NCI-H526 treated with DMSO at 0.1 percent for 48 hours (cell line): ENCODE results near the gene TIMM17A.
A peak's percentile ranks its signal among the peaks of the same experiment; 100 is the strongest.
"Not testable (repeated sequence)": the region's sequence is repeated elsewhere in the genome, so short reads cannot be mapped to it uniquely, and the experiment has no call there.

Source experiments
- DNase-seq: peaks from one replicate; lab custom pipeline; 2025; lab: John Stamatoyannopoulos, UW

Gene TIMM17A

DNA sequence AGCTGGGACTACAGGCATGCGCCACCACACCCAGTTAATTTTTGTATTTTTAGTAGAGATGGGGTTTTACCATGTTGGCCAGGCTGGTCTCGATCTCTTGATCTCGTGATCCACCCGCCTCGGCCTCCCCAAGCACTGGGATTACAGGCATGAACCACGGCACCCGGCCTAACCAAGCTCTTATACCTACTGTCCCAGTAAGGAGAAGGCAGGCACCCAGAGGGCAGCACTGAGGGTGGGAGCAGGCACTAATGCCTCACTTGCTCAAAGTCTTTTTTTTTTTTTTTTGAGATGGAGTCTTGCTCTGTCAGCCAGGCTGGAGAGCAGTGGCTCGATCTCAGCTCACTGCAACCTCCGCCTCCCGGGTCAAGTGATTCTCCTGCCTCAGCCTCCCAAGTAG, 15.0 kb upstream of the TIMM17A start:
- DNase-seq, result not testable (repeated sequence)

DNA sequence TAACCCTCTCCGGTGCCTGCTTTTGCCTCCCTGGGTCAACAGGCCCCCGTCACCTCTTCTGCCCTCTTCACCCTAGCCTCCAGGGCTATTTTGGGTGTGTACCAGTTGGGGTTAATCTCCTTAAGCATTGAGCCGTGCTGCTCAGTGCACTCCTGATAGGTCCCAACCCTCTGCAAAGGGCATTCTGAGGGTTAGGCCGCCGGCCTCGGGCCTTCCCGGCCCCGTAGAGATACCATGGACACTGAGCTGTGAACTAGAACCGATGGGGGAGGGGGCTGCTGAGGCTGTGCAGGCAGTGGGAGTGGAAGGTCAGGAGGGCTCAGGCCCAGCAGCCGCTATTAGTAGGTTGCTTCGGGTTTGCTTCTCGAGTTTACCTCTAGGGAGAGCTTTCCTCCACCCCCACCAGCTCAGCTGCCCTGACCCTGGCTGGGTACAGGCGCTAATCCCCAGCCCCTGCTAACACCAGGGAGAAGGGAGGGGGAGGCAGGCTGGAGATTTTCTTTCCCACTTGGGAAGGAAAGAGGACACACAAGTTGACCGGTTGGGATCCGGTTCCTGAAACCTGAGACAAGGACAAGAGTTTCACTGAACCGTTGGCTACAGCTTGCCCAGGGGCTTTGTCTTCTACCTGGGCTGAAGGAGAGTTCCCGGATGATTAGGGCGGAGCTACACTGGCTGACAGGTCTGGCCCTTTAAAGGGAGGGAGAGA, 13.7 kb upstream of the TIMM17A start:
- DNase-seq, result no peak

DNA sequence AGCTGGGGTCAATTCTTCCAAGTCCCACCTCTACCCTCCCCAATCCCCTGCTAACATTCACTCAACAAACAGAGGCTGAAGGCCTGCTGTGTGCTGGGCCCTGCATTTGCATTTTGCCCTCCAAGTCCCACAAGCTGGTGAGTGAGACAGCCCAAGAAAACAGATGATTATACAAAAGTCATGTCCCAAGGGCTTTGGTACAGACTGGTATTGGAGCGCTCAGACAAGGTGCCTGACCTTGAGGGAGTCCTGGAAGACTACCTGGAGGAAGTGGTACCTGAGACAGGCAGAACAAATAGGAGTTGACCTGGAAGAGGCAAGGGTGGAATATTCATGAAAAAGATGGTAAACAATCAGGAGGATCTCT, 13.2 kb upstream of the TIMM17A start:
- no peak for DNase-seq

DNA sequence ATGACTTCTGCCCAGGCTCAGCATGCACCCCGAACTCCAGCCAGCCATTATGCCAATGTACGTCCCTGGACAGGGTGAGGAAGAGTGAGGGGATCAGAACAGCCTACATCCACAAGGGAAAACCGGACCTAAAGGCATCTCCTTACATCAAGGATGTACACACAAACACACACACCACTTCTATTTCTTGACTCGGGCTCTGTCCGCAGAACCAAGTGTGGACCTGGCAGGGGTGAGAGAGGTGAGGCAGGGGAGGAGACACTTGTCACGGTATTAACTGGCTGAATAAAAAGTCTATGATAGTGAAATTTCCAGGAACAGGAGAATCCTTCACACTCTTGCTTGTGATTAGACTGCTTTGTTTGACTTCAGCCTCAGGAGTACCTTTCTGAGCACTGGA, 11.3 kb upstream of the TIMM17A start:
- DNase-seq, result no peak

DNA sequence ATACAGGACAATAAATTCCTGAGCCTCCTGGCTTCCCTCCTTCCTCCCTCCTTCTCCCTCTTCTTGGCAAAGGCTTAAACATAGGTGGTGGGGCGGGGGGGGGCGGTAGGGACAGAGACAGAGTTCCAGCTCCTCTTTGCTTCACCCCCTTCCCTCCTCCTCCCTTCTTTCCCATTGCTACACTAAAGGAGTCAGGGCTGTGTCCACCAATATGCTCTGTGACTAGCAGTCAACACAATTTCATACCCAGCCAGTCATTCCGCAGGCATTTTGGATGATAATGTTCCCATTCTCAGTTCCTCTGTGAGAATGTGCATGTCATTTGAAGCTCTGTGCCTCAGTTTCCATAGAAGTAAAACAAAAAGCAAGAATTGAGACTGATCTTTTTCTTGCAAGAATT, 10.7 kb upstream of the TIMM17A start:
- no peak for DNase-seq

DNA sequence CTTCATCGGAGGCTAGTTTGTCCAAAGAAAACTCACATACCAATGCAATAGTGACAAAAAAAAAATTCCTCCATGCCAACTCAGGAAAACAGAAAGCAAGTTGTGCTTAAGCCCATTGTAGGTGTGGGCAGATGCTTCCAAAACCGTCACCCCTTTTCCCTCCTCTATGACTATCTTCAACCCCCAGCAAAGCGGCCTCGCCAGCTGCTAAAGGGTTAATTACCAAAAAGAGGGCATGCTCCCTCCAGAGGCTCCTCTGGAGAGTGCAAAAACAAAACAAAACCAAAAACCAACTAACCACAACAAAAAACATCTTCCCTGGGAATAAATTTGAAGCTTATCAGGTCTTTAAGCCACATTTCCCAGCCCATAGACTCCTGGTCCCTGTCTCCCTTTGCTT, 10.1 kb upstream of the TIMM17A start:
- DNase-seq, result no peak

DNA sequence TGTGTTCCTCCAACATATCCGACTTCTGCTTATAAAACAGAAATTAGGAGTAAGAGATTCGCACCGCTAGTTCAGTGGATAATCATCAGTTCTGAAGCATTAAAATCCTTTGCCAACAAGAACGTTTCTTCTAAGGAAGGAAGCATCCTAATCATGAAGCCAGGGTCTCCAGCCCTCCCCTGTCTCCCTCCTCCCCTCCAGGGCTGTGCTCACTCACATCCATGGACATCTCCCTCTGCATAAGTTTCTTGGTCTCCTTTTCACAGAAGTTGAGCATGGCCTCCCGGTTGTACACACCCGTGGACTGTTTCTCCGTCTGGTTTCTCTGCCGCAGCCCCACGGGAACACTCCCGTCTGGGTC, 9.5 kb upstream of the TIMM17A start:
- DNase-seq, result no peak

DNA sequence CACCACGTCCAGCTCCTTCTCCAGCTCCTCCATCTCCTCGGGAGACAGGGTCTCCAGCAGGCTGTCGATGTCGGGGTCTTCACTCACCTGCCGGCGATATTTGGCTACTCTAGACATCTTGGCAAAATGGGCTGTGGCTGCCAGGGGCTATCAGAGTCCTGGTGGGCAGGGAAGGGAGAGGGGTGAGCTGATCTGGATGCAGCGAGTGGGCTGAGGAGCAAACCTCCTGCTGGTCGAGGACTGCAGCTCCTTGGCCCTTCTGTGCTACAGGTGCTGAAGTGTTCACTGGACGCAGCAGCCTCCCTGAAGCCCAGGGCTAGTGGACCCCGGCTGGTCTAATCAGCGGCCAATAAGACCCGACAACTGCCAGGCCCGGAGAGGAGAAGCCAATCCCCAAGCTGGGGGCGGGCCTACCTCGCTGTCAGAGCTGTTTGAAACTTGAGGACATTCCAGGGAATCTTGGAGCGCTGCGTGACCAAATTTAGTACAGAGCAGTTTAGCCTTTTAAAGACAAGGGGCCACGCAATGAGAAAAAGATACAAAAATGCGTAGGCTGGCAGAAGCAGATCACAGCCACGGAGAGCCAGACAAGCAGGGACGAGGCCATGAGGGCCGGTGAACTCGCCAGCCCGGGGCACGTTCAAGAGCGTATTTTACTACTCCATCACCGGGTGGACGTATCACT, 8.9 kb upstream of the TIMM17A start, which contains the start of gene LMOD1:
Gene LMOD1, minus strand, starts transcription at position 325 of the 685 bp plus-strand sequence. Its CDS starts 208 bp downstream, at position 117.
- DNase-seq, result peak; percentile 16

DNA sequence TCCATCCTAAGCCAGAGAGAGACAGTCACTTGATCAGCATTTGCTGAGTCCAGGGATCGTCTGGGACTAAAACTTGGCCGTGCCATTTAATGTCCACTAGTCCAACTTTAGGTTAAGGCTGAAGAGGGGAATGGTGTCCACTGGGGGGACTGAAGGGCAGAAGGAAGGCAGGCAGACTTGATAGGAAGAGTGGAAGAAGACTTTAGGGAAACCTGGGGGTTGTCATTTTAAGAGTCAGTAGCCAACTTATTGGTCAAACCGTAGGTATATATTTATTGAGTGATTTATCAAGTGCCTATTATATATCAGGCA, 7.7 kb upstream of the TIMM17A start:
- DNase-seq, result no peak

DNA sequence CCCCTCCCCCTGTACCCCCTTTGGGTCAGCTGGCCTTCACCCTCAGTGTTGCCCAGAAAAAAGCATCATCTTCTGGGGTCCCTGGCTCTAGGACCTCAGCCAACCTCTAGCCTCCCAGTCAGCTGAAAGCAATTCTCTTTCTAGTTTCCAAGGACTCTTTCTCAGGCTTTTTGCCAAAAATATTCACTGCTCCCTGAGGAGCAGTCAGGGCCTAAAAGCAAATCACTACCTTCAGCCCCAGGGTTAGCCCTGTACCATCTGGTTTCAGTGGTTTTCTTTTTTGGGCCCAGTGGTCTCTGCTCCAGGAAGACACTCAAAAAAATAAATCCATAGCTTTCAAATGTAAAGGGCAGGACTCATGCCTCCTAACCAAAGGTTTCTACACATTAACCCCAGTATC, 5.8 kb upstream of the TIMM17A start:
- no peak for DNase-seq

DNA sequence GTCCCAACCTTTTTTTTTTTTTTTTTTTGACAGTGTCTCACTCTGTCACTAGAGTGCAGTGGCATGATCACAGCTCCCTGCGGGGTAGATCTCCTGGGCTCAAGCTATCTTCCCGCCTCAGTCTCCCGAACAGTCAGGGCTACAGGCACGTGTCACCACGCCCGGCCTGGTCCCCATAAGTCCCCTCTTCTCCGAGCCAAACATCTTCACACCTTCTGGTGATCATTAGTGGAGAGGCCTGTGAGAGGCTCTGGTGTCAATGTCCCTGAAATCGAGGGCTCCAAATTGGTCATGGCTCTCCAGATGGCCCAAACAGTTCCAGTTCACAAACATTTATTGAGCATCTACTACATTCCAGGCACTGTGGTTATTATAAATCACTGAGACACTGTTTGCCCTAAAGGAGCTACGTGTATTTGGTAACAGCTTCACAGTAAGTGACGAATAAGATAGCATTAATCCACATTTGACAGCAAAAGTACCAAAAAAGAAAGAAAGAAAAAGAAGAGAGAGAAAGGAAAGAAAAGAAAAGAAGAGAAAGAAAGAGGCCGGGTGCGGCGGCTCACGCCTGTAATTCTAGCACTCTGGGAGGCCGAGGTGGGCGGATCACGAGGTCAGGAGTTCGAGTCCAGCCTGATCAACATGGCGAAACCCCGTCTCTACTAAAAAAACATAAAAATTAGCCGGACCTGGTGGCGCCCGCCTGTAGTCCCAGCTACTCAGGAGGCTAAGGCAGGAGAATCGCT, 867 bp upstream of the TIMM17A start:
- no peak for DNase-seq

DNA sequence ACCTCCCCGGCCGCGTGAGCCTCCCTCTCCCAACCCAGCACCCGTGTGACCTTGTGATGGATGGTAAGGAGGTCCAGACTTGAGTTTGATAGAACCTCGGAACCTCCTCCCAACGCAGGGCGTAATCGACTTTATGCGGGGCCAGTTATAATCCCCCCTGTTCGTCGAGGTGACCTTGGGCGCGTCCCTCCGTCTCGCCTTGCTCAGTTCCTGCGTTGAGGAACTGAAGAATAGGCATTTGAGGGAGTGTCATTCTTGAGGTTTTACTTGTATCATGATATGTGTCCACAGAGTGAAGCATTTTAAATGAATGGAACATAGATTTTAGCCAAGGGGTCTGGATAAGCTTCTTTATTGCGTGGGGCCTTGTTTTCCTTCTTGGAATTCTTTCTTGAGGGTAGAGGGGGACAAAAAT, 433 bp downstream of the TIMM17A start:
- DNase-seq, result no peak

DNA sequence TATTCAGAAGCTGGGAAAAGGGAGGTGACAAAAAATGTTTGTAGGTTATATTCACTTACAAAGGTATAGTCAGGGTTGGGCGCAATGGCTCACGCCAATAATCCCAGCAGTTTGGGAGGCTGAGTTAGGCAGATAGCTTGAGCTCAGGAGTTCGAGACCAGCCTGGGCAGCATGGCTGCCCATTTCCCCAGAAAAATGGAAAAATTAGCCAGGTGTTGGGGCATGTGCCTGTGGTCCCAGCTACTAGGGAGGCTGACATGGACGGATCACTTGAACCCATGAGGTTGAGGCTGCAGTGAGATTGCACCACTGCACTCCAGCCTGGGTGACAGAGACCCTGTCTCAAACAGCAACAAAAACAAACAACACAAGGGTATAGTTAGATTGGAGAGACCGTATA, 3.0 kb downstream of the TIMM17A start:
- DNase-seq, result no peak

DNA sequence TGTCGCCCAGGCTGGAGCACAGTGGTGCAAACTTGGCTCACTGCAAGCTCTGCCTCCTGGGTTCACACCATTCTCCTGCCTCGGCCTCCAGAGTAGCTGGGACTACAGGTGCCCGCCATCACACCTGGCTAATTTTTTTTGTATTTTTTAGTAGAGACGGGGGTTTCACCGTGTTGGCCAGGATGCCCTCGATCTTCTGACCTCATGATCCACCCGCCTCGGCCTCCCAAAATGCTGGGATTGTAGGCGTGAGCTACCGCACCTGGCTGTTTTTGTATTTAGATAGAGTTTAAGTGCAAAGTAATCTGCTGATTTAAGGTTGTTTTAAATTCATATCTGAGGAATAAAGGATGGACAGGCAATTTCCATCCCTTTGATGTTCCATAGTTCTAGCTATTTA, 7.1 kb downstream of the TIMM17A start:
- DNase-seq, result not testable (repeated sequence)

DNA sequence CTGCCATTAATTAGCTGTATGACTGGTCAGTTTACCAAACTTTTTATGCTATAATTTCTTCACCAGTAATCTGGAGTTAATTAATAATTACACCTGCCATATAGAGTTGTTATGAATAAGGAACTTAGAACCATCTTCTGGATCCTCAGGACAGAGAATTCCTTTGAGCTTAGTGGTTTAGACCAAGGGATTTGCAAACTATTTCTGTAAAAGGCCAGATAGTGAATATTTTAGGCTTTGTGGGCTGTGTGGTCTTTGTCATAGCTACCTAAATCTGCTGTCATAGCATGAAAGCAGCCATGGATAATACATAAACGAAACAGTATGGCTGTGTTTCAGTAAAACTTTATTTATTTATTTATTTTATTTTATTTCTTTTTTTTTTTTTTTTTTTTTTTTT, 9.0 kb downstream of the TIMM17A start:
- DNase-seq, result no peak

DNA sequence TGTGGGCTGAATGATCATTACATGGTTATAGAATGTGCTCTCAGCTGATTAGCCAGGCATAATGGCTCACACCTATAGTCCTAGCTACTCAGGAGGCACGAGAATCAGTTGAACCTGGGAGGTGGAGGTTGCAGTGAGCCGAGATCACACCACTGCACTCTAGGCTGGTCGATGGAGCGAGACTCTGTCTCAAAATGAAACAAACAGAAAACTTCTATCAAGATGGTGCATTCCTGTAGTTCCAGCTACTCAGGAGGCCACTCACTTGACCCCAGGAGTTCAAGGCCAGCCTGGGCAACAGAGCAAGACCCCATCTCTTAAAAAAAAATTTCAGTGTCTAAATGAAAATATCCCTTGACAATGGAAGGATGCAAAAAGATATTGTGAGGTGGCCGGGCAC, 10.9 kb downstream of the TIMM17A start:
- DNase-seq, result no peak

DNA sequence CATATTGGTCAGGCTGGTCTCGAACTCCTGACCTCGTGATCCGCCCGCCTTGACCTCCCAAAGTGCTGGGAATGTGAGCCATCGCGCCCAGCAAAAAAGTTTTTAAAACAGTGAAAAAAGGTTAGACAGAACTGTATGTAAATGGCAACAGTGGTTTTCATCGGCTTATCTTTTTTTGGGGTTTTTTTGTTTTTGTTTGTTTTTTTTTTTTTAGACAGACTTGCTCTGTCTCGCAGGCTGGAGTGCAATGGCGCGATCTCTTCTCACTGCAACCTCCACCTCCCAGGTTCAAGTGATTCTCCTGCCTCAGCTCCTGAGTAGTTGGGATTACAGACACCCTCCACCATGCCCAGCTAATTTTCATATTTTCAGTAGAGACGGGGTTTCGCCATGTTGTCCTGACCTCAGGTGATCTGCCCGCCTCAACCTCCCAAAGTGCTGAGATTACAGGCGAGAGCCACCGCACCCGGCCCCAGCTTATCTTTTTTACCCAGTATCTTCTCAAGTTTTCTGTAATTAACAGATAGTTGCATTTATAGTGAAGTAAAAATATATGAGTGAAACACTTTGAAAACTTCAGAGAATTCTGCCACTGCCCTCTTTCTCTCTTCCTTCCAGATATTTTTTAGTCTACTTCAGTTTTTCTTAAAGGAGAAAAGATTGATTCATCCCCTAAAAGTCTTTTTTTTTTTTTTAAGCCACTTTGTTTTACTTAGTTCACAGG, 13.1 kb downstream of the TIMM17A start:
- DNase-seq, result no peak

DNA sequence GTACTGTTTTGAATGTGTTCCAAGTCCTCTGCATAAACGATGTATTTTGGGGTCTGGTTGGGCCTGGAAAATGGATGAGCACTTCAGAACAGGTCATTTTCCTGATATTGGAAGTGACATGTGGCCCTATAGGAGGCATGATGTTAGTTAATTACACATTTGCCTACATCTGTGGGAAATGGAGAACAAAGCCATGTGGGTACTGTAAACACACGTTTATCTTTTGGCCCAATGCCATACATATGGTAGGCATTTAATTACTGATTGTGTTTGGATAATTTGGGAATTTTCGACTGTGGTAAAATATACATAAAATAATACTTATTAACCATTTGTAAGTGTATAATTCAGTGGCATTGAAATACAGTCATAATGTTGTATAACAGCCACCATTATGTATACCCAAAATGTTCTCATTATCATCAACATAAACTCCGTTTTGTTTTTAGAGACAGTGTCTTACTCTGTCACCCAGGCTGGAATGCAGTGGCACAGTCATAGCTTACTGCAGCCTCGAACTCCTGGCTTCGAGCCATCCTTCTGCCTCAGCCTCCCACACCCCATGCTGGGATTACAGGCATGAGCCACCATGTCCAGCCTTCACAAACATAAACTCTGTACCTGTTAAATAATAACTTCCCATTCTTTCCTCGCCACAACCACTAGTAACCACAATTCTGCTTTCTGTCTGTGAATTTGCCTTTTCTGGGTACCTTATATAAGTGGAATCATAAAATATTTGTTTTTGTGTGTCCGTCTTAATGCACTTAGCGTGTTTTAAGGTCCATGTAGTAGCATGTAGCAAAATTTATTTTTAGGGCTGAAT, 15.2 kb downstream of the TIMM17A start:
- DNase-seq, result no peak

DNA sequence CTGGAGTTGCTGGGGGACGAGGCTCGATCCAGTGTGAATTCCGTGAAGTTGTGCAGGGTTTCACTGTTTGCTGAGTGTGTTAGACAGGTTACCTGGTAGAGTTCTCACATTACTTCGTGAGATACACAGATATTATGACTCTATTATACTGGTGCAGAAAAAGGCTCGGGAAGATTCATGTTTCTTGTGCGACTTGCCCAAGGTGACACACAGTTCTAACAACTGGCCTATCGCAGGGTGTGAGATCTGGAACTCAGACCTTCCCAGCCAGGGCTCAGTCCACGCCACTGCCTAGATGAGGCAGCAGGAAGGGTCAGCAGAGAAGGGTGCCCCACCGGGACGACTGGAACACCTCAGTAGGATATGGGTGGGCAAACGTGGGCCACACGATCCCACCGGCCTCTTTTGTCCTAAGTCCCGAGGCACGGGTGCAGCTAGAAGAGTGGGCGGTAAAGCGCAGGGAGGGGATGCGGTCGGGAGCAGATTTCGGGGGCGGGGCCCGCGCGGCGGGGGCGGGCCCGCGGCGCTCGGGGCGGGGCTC, 26.8 kb downstream of the TIMM17A start:
- no peak for DNase-seq

DNA sequence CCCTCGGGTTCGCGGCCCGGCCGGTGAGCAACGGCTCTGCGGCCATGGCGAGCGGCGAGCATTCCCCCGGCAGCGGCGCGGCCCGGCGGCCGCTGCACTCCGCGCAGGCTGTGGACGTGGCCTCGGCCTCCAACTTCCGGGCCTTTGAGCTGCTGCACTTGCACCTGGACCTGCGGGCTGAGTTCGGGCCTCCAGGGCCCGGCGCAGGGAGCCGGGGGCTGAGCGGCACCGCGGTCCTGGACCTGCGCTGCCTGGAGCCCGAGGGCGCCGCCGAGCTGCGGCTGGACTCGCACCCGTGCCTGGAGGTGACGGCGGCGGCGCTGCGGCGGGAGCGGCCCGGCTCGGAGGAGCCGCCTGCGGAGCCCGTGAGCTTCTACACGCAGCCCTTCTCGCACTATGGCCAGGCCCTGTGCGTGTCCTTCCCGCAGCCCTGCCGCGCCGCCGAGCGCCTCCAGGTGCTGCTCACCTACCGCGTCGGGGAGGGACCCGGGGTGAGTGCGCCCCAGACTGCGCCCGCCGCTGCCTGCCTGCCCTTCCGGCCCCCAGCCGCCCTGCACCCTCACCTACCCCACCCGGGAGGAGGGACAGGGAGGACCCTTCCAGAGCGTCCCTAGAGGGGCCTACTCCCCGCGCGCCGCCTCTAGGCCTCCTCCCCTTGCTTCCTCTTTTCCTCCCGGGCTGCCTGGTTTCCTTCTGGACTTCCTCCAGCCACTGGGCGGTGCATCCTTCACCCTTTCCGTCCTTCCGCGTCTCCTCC, 27.5 kb downstream of the TIMM17A start, which contains the start of gene RNPEP:
Gene RNPEP, plus strand, starts transcription at position 26 of the 757 bp plus-strand sequence. Its CDS starts 19 bp downstream, at position 45.
- peak; percentile 47 for DNase-seq

DNA sequence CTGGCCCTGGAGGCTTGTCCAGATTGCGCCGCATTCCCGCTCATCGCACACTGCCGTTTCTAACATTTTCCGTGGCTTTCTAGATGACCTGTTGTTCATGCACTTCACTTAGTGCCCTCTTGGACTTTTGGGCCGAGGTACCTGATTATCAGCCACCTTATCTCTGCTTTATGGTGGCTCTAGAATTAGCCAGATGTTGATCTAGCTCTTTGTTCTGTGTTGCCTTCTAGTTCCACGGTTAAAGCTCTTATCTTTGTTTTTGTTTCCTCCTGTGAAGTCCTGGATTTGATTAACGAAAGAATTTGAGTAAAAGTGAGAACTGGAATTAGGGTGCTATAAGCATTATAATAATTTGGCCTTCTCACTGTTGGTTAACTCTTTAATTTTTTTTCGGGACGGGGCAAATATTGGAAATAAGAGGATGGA, 28.1 kb downstream of the TIMM17A start:
- no peak for DNase-seq
